Activated naive CD8-positive, alpha-beta T cell treated with anti-CD3 and anti-CD28 coated beads, Interleukin-2, amount 50 U/mL, for 16 hours (primary cell): ENCODE measurements around the gene SMARCA2.

ENCODE experiments used
- DNase-seq: peaks from one replicate; pipeline ENCODE4 v3.0.0-alpha.2; 2020; ENCODE audit warnings: low read depth, low spot score

Gene SMARCA2

GRCh38 chr9:2210201-2210600, 195.1 kb downstream of the SMARCA2 start:
- DNase-seq: no peak

GRCh38 chr9:2213830-2214468, 198.8 kb downstream of the SMARCA2 start:
- DNase-seq: no peak

- DNase-seq: no peak
Observed at GRCh38 chr9:2214707-2215106, 199.6 kb downstream of the SMARCA2 start.

DNA sequence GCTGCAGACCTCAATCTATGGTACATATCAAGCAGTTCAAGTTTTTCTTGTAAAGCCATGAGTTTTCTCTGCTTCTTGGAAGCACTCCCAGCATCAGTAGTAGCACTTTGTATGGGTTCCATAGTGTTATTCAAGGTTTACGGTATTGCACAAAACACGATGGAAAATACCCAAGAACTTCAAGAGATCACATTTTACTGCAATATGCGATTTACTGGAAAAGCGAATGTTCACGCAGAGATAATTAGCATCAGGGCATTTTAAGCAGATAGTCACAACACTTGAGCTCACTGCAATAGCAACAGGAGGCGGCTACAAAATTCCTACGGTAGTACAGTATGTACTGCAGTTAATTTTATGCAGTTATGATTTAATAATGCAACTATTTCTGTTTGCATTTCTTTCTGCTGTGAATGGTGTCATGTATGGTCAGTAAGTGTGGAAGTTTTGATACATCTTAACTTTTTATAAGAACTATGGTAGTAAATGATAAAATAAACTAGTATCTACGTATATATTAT, 200.8 kb downstream of the SMARCA2 start:
- DNase-seq: no peak

DNA sequence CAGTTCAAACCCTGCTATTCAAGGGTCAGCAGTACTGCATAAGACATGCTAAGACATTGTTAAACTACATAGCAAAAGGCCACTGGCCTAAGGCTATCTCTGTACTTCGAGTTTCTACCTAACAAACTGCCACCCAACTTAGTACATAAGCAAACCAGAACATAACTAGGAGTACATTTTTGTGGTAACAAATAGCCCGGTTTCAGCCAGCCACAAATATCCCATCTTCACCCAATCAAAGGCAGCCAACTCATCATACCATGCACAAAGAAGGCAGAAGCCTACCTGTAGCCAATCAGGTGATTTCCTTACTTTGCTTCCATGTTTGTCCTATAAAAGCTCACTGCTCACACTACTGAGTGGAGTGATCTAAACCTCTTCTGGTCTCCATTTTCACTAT, 201.4 kb downstream of the SMARCA2 start:
- DNase-seq: no peak

DNA sequence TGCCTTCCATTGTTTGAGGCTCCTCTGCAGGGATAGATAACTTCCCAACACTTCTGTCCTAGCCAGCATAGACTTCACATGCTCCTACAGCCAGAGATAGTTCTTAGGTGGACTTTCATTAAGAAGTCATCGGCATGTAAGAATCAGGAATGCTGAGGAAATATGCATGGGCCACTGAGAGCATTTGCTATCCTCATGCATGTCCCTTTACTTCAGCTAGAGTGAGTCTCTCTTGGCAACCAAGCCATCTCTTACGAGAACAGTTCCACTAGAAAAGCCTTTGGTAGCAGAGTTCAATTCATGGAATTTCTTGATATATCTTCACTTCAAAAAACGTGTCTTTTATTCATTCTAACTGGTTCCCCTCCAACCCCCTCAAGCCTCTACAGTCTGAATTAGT, 202.4 kb downstream of the SMARCA2 start:
- DNase-seq: no peak

- no peak for DNase-seq
Observed at GRCh38 chr9:2220036-2220435, 204.9 kb downstream of the SMARCA2 start.

- DNase-seq: no peak
Observed at GRCh38 chr9:2227144-2227867, 212.2 kb downstream of the SMARCA2 start.

GRCh38 chr9:2228132-2228531, 213.0 kb downstream of the SMARCA2 start:
- DNase-seq: no peak

- DNase-seq: no peak
Observed at GRCh38 chr9:2228641-2229040, 213.5 kb downstream of the SMARCA2 start.

- DNase-seq: no peak
Observed at GRCh38 chr9:2229109-2229721, 214.1 kb downstream of the SMARCA2 start.

DNA sequence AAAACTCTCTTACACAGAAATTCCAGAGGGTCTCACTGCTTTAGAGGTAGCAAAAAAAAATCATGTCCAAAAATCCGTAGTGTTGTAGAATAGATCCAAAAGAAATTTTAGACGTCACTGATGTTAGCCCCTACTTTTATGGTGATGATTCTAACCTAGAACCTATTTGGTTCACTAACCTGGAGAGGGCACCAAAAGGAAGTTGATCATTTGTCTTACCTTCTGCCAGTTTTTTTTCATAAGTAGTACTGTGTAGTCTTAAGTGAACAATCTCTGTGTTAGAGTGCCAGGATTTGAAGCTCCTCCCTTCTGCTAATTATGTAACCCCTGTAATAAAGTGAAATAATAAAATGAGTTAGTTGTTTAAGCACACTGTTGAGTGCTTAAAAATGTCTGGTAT, 215.2 kb downstream of the SMARCA2 start:
- DNase-seq: no peak

DNA sequence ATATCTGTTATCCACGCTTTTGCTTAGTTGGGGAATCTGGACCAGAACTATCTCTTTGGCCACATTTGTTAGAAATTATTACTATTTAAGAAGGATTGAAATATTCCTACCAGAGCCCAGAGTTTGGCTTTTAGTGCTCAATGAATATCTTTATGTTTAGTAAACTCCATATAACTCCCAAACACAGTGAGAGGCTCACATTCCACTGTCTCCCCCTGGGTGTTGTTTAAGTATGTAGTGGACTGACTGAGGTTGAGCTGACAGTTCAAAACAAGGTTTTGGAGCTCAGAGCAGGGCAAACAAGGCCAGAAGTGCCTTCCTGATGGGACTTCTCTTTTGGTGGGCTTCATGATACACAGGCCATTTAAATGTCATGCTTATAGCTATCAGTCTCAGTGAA, 216.0 kb downstream of the SMARCA2 start:
- no peak for DNase-seq

GRCh38 chr9:2231829-2232228, 216.7 kb downstream of the SMARCA2 start:
- no peak for DNase-seq

- DNase-seq: no peak
Observed at GRCh38 chr9:2233274-2233673, 218.1 kb downstream of the SMARCA2 start.

DNA sequence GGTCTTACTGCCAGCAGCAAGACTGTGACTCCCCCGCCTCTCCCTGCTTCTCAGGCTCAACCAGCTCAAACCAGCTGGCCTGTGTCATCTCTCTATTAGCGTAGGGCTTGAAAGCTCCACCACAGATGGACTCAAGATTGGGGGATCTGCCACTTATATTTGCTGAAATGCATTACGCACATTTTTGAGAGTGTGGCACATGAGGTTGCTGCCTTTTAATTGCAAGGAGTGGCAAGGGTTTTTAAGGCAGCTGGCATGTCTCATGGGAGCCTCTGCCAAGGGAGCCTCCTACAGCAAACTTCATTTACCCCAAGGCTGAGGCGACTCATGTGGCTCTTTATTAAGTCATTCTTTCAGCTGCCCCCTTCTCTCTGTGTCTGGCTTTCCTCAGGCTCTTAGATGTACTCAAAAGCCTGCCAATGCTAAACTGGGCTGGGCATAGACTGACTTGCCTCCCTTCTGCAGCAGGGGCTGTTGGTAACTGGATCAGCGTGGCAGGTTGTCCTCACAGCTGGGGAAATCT, 219.3 kb downstream of the SMARCA2 start:
- no peak for DNase-seq

DNA sequence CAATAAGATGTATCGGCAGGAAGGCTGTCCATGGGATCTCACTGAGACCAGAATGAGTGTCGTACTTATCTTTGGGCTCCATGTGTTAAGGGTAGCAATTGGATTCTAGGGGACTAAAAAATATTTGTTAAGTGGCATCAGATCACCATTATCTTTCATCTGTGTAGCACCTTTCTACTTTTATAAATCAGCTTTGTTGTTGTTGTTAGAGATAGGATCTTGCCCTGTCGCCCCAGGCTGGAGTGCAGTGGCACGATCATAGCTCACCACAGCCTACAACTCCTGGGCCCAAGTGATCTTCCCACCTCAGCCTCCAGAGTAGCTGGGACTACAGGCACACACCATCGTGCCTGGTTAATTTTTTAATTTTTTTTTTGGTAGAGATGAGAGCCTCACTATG, 220.5 kb downstream of the SMARCA2 start:
- no peak for DNase-seq

DNA sequence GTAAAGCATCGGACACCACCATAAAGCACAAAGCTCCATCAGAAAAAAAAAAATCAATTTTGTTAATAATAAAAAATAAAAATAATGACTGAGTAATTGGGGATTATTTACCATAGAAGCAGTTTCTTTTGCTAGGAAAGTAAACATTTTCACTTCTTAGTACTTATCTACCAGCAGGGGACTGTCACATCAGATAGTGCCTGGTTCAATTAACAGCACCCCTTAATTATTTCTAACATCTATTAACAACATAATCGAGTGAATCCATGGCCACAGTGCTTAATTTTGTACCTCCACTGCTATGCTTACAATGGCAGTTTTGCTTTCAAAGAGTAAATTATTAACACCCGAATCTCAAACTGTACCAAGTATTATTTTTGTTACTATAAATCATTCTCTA, 221.7 kb downstream of the SMARCA2 start:
- no peak for DNase-seq

- DNase-seq: no peak
Observed at GRCh38 chr9:2241461-2241835, 226.3 kb downstream of the SMARCA2 start.

- DNase-seq: no peak
Observed at GRCh38 chr9:2241836-2242741, 226.9 kb downstream of the SMARCA2 start.

- no peak for DNase-seq
Observed at GRCh38 chr9:2242831-2243330, 227.7 kb downstream of the SMARCA2 start.
